ENCODE measurements around the gene AMIGO3.

- TF ChIP-seq CTCF (IDR thresholded peaks at IDR 0.05 in 2 of 3, conservative IDR thresholded peaks at IDR 0.05 in 1 of 3; ENCODE audit: borderline replicate concordance in 1 of 3, insufficient read depth in 1 of 3, low read depth in 2 of 3, low read length in 2 of 3) (no peak), CEBPB (IDR thresholded peaks at IDR 0.05; ENCODE audit: low read depth) (no peak), EZH2phosphoT487 (IDR thresholded peaks at IDR 0.05; ENCODE audit: borderline replicate concordance) (no peak), JUND (IDR thresholded peaks at IDR 0.05) (no peak), POLR2A (IDR thresholded peaks at IDR 0.05; ENCODE audit: borderline replicate concordance, extremely low read depth, insufficient read depth, insufficient read length) (no peak), ZNF274 (IDR thresholded peaks at IDR 0.05; ENCODE audit: low read depth, low read length) (no peak), REST (IDR thresholded peaks at IDR 0.05; ENCODE audit: low read depth) (no peak), POLR2AphosphoS5 (IDR thresholded peaks at IDR 0.05; ENCODE audit: low read depth, low read length) (no peak), FOSL1 (IDR thresholded peaks at IDR 0.05; ENCODE audit: low read depth) (no peak), EZH2 (IDR thresholded peaks at IDR 0.05) (no peak), SIN3A (IDR thresholded peaks at IDR 0.05; ENCODE audit: low read depth) (no peak), YY1 (IDR thresholded peaks at IDR 0.05; ENCODE audit: extremely low read depth, insufficient replicate concordance, low read depth, low read length) (no peak), RAD21 (IDR thresholded peaks at IDR 0.05; ENCODE audit: low read depth) (no peak)
- TF ChIP-seq, protein P1, sequence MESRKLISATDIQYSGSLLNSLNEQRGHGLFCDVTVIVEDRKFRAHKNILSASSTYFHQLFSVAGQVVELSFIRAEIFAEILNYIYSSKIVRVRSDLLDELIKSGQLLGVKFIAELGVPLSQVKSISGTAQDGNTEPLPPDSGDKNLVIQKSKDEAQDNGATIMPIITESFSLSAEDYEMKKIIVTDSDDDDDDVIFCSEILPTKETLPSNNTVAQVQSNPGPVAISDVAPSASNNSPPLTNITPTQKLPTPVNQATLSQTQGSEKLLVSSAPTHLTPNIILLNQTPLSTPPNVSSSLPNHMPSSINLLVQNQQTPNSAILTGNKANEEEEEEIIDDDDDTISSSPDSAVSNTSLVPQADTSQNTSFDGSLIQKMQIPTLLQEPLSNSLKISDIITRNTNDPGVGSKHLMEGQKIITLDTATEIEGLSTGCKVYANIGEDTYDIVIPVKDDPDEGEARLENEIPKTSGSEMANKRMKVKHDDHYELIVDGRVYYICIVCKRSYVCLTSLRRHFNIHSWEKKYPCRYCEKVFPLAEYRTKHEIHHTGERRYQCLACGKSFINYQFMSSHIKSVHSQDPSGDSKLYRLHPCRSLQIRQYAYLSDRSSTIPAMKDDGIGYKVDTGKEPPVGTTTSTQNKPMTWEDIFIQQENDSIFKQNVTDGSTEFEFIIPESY (IDR thresholded peaks at IDR 0.05; ENCODE audit: extremely low read depth, insufficient replicate concordance, low read length) = no peak
Measured at GRCh38 chr3:49668861-49669260, 50.6 kb downstream of the AMIGO3 start.

All from HCT116 (cell line).